Colonic mucosa (tissue), 4 donors: ENCODE data around the gene GRID1. TPM values are rescaled to one million over a fixed set of nuclear protein-coding genes. Genes with fewer than 3 reads are reported as not detected.

ENCODE experiments used
- DNase-seq: peaks from one replicate; pipeline ENCODE4 v3.0.0-alpha.2; 2020
- H3K27ac ChIP-seq: fragments of 200-600 bp; one replicate; pipeline ENCODE4 v1.8.0; 2021
- H3K27me3 ChIP-seq: fragments of 200-600 bp; one replicate; pipeline ENCODE4 v1.8.0; 2021
- H3K36me3 ChIP-seq: fragments of 200-600 bp; one replicate; pipeline ENCODE4 v1.8.0; 2021
- H3K4me1 ChIP-seq: fragments of 200-600 bp; one replicate; pipeline ENCODE4 v1.8.0; 2021; ENCODE audit warnings: mild to moderate bottlenecking
- H3K4me3 ChIP-seq: fragments of 200-600 bp; one replicate; pipeline ENCODE4 v1.8.0; 2021
- H3K9ac ChIP-seq, 2 donors: one replicate each; pipeline ENCODE4 v1.7.0; 2013; ENCODE audit warnings: control low read depth in 2 of 2, low read depth in 2 of 2, low read length in 2 of 2
- H3K9me3 ChIP-seq: fragments of 200-600 bp; one replicate; pipeline ENCODE4 v1.8.0; 2021
- CTCF ChIP-seq: fragments of 200-600 bp; IDR thresholded peaks from one replicate; pipeline ENCODE4 v1.8.0; 2022; ENCODE audit warnings: antibody characterized with exemption, mild to moderate bottlenecking
- intact Hi-C: fragments of 100-400 bp; cut with DNase I; formaldehyde crosslinking; loops from one replicate; pipeline ENCODE4 v1.14.1; 2022
- total RNA-seq, 2 donors: library from RNA; stranded (reverse); fragmentation: NEBNext Ultra II Directional in 1 of 2; extraction: Animal tissue kit (Norgen Biotek cat#: 25700) in 1 of 2; gene quantifications; one replicate each; pipeline ENCODE4 v1.2.1, GENCODE V29; 2021
- donor health status: healthy.
- donor health status: DM: no; HTN: no; CAD: no.
- donor health status: DM: no; HTN: no; CAD: no.

GRID1 gene
- total RNA-seq, 2 donors from 2014 or later = 0.30 to 0.37 TPM

DNA sequence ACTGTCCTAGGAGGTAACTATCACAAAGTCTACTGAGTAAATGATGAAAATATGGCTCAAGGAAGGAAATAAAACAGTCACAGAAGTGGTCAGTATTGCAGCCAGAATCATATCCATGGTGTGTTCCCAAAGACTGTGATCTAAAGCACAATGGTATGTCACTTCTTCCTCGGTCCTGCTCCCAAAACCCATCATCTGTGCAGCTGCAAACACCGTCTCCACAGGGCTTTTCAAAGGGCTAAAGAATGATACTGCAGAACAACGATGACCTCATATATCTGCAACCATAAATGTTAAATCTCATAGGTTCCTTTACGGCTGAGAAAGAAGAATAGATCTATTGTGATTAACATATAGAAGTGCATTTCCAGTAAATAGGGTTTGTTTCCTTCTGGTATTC, 465.0 kb downstream of the GRID1 start:
- intact Hi-C loops = no loop called here
- Histone ChIP-seq H3K4me1 (no peaks in the 10 kb centered on the region), H3K27me3 (no peaks in the 10 kb centered on the region), H3K36me3 (no peaks in the 10 kb centered on the region), H3K4me3 (no peak overlapping the region), H3K9me3 (no peaks in the 10 kb centered on the region), H3K27ac (no peak overlapping the region), H3K9ac (no peak overlapping the region)
- no peak for DNase-seq
- no peak for TF ChIP-seq CTCF

- H3K27me3 ChIP-seq = no peaks in the 10 kb centered on the region
- intact Hi-C loops = no loop called here
Measured at GRCh38 chr10:85900487-85900886, 466.1 kb downstream of the GRID1 start.

DNA sequence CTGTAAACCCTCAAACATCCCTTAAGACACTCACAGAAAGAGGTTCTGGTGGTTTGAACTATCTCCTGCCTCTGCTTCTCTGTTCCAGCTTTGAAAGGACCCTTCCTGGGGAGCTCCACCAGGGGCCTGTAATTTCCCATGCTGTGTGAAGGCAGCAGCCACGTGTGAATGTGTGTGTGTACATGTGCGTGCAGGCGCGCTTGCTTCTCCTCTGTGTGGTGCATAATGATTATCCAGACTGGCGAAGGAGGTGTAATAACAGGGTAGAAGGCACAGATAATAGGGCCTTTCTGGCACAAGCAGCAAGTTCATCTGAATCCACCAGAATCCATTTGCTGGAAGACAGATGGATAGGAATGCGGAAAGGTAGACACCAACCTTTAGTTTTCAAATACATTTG, 466.5 kb downstream of the GRID1 start:
- no peak for DNase-seq
- H3K36me3 ChIP-seq = no peaks in the 10 kb centered on the region
- no peak overlapping the region for H3K9ac ChIP-seq
- no peak overlapping the region for H3K4me3 ChIP-seq
- intact Hi-C loops = no loop called here
- H3K27ac ChIP-seq = no peak overlapping the region
- no peaks in the 10 kb centered on the region for H3K27me3 ChIP-seq
- TF ChIP-seq CTCF = no peak
- H3K9me3 ChIP-seq = no peaks in the 10 kb centered on the region
- H3K4me1 ChIP-seq = no peaks in the 10 kb centered on the region

More at GRCh38 chr10:85900487-85900886, 466.1 kb downstream of the GRID1 start:
- Histone ChIP-seq H3K36me3 (no peaks in the 10 kb centered on the region), H3K27ac (no peak overlapping the region), H3K9me3 (no peaks in the 10 kb centered on the region), H3K4me1 (no peaks in the 10 kb centered on the region), H3K4me3 (no peak overlapping the region), H3K9ac (no peak overlapping the region)
- no peak for TF ChIP-seq CTCF
- no peak for DNase-seq

- no peak for TF ChIP-seq CTCF
- no peaks in the 10 kb centered on the region for H3K36me3 ChIP-seq
- no peaks in the 10 kb centered on the region for H3K9me3 ChIP-seq
- intact Hi-C loops = no loop called here
- H3K9ac ChIP-seq = no peak overlapping the region
- no peak for DNase-seq
- H3K27ac ChIP-seq = no peak overlapping the region
- H3K4me1 ChIP-seq = no peaks in the 10 kb centered on the region
- H3K27me3 ChIP-seq = no peaks in the 10 kb centered on the region
- H3K4me3 ChIP-seq = no peak overlapping the region
Measured at GRCh38 chr10:85891472-85891871, 475.1 kb downstream of the GRID1 start.

DNA sequence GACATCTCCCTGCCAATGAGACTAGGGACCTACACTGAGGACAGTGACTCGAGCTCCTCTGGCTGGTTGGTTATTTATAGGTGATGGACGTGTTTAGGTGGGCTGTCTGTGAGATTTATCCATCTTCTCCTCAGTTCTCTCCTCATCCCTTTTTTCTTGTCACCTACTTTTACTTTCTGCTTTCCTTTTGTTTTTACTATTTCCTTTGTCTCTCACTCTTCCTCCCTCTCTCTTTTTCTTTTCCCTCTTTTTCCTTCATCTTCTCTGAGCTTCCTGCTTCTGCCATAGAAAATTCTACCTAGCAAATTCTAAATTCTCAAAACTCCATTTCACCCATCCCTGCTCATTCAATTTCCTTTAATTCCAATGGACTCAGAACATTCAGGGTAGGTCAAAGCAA, 478.0 kb downstream of the GRID1 start:
- Histone ChIP-seq H3K27ac (no peak overlapping the region), H3K9ac (no peak overlapping the region), H3K4me1 (no peaks in the 10 kb centered on the region), H3K4me3 (no peak overlapping the region), H3K27me3 (no peaks in the 10 kb centered on the region), H3K36me3 (no peaks in the 10 kb centered on the region), H3K9me3 (no peaks in the 10 kb centered on the region)
- no peak for TF ChIP-seq CTCF
- intact Hi-C loops = no loop called here
- DNase-seq = no peak

DNA sequence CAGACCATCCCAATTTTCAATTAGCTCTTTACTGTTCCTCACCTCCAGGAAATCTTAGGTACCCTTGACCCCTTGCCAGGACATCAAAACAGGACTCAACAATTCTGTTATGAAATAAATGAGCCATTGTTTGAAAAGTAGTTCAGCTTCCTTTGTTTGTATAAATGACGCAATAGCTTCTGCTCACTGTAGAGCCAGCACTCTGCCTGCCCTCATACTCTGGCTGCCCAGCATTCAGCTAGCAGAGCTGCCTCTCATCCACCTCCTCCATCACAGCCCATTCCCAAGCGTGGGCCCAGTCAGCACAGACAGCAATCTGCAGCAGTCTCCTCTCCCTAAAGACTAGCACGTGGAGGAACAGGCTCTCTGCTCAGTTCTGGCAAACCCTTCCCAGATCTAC, 478.6 kb downstream of the GRID1 start:
- TF ChIP-seq CTCF = no peak

More for the DNA sequence above, 478.6 kb downstream of the GRID1 start:
- H3K9me3 ChIP-seq = no peaks in the 10 kb centered on the region
- no peak overlapping the region for H3K9ac ChIP-seq
- DNase-seq = no peak
- H3K4me3 ChIP-seq = no peak overlapping the region
- intact Hi-C loops = no loop called here
- H3K4me1 ChIP-seq = no peaks in the 10 kb centered on the region
- H3K36me3 ChIP-seq = no peaks in the 10 kb centered on the region
- H3K27ac ChIP-seq = no peak overlapping the region
- no peaks in the 10 kb centered on the region for H3K27me3 ChIP-seq
